Cardiac muscle cell (in vitro differentiated cells and primary cell): ENCODE results near the gene LRRC7. TPM values are rescaled to one million over a fixed set of nuclear protein-coding genes. Genes with fewer than 3 reads are reported as not detected.
A peak's percentile ranks its signal among the peaks of the same experiment; 100 is the strongest.

ENCODE experiments used
- DNase-seq, 2 donors: peaks; one replicate each; pipeline versions ENCODE4 v3.0.0 to v3.0.0-alpha.2; 2010 to 2017; ENCODE audit warnings: low read depth in 1 of 2, low spot score in 1 of 2
- H3K27ac ChIP-seq: fragments of 200-600 bp; sonication (generic); 2 replicates; pipeline ENCODE4 v1.5.1; 2016
- H3K27me3 ChIP-seq: fragments of 200-600 bp; sonication (generic); 2 replicates; pipeline ENCODE4 v1.6.0; 2016; ENCODE audit warnings: control low read depth
- H3K36me3 ChIP-seq: fragments of 200-600 bp; sonication (generic); 2 replicates; pipeline ENCODE4 v1.5.1; 2016; ENCODE audit warnings: control low read depth
- H3K4me1 ChIP-seq: fragments of 200-600 bp; sonication (generic); 2 replicates; pipeline ENCODE4 v1.8.1; 2017; ENCODE audit warnings: low read depth, mild to moderate bottlenecking, mixed run types
- H3K4me3 ChIP-seq: fragments of 200-600 bp; sonication (generic); 2 replicates; pipeline ENCODE4 v1.5.1; 2016; ENCODE audit warnings: mild to moderate bottlenecking
- H3K9me3 ChIP-seq: fragments of 200-600 bp; sonication (generic); 2 replicates; pipeline ENCODE4 v1.5.1; 2017; ENCODE audit warnings: low read depth, mild to moderate bottlenecking, control low read depth
- polyA plus RNA-seq: library from polyadenylated mRNA; unstranded; fragments of >200 nt; fragmentation: Nextera tagmentation; extraction: Ambion mirVana; gene quantifications from 2 replicates; pipeline ENCODE4 v1.2.1, GENCODE V29; 2016
- total RNA-seq: library from RNA; depleted of rRNA; stranded (reverse); fragments of >200 nt; gene quantifications from 2 replicates; pipeline ENCODE4 v1.2.3, GENCODE V29; 2016
- TF ChIP-seq, protein P1 (sequence below): IDR thresholded peaks from 2 replicates; pipeline ENCODE4 v1.5.1; 2012; ENCODE audit warnings: low read depth, mild to moderate bottlenecking, low read length

The LRRC7 gene
- total and polyA plus RNA-seq, 2 experiments from 2014 or later = 0.09 TPM; not detected in 1

DNA sequence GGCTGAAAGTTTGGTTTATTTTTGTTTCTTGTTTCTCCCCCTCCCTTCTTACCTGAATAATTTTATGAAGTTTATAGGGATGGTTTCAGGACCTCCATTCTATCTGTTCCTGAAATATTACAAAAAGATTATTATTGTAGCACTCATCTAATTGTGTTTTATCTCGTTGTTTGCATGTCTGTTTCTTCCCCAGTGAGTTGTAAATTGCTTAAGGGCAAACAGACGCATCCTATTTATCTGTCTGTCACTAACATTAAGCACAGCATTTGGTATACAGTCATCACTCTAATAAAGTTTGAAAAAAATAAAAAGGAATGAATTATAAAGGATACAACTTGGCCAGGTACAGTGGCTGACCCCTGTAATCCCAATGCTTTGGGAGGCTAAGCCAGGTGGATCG is 123.5 kb downstream of the LRRC7 start:
- no peaks in the 10 kb centered on the region for H3K9me3 ChIP-seq
- H3K4me1 ChIP-seq = no peaks in the 10 kb centered on the region
- no peak overlapping the region for H3K4me3 ChIP-seq
- no peak for DNase-seq
- H3K36me3 ChIP-seq = no peaks in the 10 kb centered on the region
- TF ChIP-seq, protein P1, sequence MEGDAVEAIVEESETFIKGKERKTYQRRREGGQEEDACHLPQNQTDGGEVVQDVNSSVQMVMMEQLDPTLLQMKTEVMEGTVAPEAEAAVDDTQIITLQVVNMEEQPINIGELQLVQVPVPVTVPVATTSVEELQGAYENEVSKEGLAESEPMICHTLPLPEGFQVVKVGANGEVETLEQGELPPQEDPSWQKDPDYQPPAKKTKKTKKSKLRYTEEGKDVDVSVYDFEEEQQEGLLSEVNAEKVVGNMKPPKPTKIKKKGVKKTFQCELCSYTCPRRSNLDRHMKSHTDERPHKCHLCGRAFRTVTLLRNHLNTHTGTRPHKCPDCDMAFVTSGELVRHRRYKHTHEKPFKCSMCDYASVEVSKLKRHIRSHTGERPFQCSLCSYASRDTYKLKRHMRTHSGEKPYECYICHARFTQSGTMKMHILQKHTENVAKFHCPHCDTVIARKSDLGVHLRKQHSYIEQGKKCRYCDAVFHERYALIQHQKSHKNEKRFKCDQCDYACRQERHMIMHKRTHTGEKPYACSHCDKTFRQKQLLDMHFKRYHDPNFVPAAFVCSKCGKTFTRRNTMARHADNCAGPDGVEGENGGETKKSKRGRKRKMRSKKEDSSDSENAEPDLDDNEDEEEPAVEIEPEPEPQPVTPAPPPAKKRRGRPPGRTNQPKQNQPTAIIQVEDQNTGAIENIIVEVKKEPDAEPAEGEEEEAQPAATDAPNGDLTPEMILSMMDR = no peak
- no peak overlapping the region for H3K27ac ChIP-seq
- H3K27me3 ChIP-seq = no peaks in the 10 kb centered on the region

GRCh38 chr1:69693921-69694675 is 126.4 kb downstream of the LRRC7 start:
- Histone ChIP-seq H3K4me1 (no peaks in the 10 kb centered on the region), H3K36me3 (no peaks in the 10 kb centered on the region), H3K27me3 (no peaks in the 10 kb centered on the region), H3K4me3 (no peak overlapping the region), H3K27ac (no peak overlapping the region), H3K9me3 (no peaks in the 10 kb centered on the region)
- TF ChIP-seq, protein P1 = no peak
- no peak for DNase-seq

DNA sequence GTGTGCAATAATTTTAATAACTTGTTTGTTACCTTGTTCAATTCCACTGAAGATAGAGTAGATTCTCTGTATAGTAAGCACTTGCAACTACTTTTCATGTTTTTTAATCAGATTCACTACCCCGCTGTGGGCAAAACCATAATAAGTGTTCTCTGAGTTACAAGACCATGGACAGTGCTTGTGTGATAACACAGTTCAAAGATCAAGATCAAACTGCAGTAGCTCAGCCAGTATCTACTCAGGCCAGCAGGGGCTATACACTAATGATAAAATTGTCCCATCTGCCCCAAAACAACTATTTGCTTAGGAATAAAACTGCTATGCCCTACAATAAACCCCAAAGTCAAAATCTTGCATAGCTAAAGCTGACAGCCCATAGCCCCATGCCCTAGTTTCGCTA is 129.6 kb downstream of the LRRC7 start:
- Histone ChIP-seq H3K36me3 (no peaks in the 10 kb centered on the region), H3K9me3 (no peaks in the 10 kb centered on the region), H3K4me3 (no peak overlapping the region), H3K27me3 (no peaks in the 10 kb centered on the region), H3K27ac (no peak overlapping the region), H3K4me1 (no peaks in the 10 kb centered on the region)
- DNase-seq = no peak
- TF ChIP-seq, protein P1 = no peak

GRCh38 chr1:69700770-69701169 is 133.0 kb downstream of the LRRC7 start:
- no peaks in the 10 kb centered on the region for H3K36me3 ChIP-seq
- TF ChIP-seq, protein P1 = peak; percentile 32
- no peak overlapping the region for H3K4me3 ChIP-seq
- DNase-seq = peak; percentile 32 to 64
- no peaks in the 10 kb centered on the region for H3K27me3 ChIP-seq
- no peaks in the 10 kb centered on the region for H3K9me3 ChIP-seq
- H3K4me1 ChIP-seq = no peaks in the 10 kb centered on the region
- no peak overlapping the region for H3K27ac ChIP-seq

DNA sequence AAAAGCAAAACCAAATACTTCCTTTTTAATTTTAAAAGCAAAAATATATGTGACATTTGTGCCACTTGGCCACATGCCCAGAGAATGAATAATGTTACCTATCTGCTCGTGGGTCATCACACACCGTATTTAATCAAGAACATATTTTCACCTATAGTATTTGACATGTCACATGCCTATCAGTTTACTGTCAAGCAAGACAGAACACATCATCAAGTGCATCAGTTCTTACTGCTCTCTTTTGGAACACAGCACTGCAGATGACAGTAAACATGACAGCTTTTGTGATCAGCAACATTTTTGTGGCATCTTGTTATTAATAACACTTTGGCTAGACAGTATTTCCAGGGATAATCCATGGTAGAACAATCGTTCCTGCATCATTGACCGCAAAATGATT is 134.4 kb downstream of the LRRC7 start:
- no peaks in the 10 kb centered on the region for H3K36me3 ChIP-seq
- no peak overlapping the region for H3K4me3 ChIP-seq
- TF ChIP-seq, protein P1 = no peak
- H3K27ac ChIP-seq = no peak overlapping the region
- DNase-seq = no peak
- no peaks in the 10 kb centered on the region for H3K27me3 ChIP-seq
- no peaks in the 10 kb centered on the region for H3K4me1 ChIP-seq
- H3K9me3 ChIP-seq = no peaks in the 10 kb centered on the region
